HG02588 (cell line): ENCODE data around the gene BTBD9.

ENCODE experiments used
- ATAC-seq: cut with Tn5 transposase; IDR thresholded peaks from one replicate; pipeline ENCODE4 v1.9.1; 2021; ENCODE audit warnings: mild to moderate bottlenecking, moderate library complexity; ENCODE audit not compliant: unreplicated experiment

The BTBD9 gene

DNA sequence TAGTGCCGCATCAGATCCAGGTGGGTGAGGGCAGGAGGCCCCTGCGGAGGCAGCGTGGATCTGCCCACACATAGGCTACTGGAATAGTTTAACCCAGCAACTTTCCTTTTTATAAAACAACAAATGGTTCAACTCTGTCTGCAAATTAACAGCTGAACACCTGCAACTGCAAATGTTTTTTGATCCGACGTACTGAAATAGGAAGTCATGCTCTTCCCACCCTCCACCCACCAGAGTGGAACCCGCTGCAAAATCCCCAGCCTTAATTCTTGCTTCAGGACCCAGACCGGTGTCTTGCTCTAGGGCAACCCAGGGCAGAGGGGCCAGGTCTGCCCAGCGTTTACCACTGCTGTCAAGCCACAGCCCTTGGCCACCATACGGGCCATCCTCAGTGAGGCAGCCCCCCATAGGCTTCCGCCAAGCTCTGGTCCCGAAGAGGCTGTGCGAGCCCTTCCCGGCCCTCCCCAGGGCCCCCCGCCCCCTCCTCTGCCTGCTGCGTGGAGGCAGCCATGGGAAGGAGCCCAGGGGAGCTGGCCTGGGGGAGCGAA, 485.9 kb downstream of the BTBD9 start:
- no peak for ATAC-seq

DNA sequence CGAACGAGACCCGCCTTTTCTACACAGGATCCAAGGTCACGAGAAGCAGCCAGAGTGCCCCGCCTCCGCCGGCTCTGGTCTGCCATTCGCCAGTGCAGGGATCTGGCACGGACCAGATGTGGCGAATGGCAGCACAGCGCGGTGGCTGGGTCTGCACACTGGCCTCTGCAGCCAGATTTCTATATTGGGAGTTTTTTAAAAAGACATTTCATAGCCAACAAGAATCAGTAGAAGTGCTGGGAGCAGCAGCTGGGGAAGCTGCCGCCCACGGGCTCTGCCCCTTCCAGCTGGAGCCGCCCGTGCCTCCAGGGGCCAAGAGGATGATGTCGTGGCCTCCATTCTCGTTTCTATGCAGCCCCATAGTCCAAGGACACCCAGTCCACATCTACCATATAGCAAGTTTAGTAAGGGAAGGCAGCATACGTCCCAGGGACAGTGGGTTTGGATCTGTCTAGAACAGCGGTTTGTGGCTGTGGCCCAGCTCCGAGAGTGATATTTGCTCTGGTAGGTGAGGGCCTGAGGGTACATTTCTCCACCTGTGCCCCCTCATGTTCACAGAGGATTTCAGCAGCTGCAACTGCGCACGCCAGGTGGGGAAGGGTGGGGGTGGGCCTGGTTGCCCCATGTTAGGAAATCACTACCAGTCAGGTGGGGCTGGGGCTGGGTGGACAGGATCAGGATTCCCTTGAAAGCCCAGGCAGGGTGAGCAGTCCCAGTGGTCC, 486.5 kb downstream of the BTBD9 start:
- no peak for ATAC-seq

DNA sequence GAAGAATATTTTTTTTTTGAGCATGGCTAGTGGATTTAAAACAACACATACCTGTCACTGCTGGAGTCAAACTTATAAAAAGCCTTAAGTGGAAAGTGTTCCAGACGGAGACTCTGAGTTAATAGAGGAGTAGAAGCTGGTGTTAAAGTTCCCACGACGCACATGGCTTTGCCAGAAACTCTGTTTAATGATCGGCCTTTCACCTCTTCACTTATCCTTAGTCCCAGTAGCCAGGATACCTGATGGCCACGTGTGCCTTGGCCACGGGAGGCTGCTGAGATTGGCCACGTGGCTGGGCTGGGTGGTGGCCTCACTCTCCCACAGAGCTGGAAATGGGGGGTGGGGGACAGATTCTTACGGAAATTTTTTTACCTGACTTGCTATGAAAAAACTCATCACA, 487.1 kb downstream of the BTBD9 start:
- no peak for ATAC-seq

DNA sequence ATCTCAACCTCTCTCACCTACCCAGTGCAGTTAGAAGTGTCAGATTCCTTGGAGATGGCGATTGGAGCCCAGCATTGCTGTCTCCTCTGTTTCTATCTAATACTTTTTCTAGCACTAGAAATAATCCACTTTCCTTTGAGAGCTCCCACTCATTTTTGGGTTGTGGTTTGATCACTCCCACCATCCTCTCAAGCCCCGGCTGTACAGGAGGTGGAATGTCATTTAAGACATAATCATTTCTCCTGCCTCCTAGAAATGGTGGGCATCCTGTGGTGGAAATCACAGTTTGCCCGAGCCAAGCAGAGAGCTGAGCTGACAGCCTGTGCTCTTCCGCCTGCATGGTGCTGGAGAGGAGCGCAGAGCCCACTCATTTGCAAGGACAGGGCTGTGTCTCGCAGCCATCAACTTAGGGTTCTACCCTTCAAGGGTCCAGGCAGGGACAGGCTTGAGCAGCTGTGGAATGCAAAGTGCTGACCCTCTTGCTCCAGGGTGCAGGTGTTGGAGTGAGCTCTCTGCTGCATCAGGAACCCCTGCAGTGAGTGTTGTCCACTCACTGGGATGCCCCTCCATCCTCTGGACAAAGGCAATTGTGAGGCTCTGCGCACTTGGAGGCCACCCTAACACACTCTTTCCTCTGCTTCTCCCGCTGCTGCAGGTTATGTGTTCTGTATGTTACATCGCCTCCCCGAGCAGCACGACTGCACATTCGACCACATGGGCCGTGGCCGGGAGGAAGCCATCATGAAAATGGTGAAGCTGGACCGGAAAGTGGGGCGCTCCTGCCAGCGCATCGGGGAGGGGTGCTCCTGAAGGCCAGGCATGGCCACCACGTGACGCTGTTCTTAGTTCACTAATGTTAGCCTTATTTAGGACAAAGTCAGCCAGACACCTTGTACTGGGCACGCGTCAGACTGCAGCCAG, 487.9 kb downstream of the BTBD9 start:
- no peak for ATAC-seq

DNA sequence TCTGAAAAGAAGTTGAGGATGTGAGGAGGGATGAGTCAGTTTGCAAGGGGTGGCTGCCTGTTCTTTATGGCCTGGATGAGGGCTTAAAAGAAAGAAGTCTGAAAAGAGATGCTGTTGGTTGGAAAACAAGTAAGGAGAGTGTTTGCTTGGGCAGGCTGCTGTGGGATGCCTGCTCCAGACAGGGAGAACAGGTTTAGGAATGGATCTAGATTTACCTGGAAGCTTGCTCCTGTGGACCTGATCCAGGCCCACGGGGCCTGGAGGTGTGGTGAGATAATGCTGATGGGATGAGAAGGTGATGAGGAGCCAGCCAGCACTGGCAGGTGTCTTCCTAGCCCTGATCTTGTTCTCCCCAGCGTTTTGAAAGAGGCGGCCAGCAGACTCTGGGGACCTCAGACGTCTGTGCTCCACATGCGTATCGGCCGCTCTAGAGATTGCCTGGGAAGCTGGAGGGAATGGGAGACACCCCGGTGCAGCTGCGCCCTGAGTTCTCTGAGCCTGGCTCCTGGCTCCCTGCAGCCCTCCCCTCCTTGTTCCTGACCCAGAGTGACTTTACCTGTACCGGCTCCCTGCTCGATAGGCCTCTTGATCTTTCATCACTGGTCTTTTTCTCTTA, 488.9 kb downstream of the BTBD9 start:
- no peak for ATAC-seq

DNA sequence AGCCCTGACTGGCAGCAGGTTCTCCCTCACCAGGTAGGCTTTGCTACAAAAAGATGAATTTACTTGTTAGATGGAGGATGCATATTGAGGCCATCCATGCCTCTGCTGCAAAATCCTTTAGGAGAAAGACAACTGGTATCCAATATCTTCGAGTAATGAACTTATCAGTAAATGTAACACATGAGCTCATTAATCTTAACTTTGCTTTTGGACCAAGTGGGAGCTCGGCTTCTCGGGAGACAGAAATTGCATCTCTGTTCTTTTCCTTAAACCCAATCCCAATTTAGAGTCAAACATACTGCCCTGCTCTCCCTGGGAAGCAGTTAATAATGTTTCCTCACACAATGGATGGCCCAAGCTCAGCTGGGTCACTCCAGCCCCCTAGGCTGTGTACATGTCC, 489.7 kb downstream of the BTBD9 start:
- no peak for ATAC-seq

DNA sequence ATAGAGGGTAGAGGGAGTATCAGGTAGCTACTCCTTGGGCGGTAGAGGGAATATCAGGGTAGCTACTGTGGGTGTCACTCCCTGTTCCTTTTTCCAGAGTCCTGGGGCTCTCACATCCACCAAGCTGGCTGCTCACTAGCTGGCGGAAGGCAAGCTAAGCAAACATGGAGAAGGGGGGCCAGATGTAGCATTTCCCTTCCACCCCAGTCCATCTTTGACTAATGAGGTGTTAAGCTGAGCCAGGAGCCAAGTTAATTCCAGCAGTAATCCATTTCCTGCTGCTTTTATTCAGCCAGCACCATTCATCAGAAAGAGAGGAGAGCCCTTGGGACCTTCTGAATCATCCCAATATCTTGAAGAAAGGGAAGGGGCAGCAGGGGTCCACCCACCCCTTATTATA, 490.2 kb downstream of the BTBD9 start:
- no peak for ATAC-seq

DNA sequence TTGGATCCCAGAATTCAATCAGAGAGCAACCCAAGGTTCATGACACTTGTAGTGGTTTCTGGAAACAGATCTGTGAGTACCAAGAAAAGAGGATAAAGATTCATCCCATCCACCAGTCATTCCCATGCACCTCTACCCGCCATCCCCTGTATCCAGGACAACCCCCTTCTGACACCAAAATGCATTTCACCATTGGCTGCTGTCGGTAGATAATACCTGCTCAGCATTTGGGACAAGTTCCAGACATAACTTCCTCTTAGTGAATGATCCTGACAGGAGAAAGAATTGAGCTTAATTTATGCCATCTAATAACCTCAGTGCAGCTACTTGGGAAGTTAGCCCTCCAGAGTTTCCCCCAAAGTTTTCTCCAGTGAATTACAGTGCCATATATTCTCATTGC, 491.1 kb downstream of the BTBD9 start:
- no peak for ATAC-seq

DNA sequence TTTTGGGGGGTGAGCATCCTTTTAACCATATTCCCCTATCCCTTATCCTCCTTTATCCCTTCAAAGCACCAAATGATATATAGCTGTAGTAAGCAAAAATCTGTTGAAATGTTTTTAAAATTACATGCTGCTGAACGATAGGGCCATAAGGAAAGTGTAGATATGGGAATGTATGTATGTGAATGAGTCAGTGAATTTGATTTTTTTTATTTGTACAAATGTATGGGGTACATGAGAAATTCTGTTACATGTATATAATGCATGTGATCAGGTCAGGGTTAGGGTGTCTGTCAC, 493.0 kb downstream of the BTBD9 start:
- ATAC-seq, result no peak

DNA sequence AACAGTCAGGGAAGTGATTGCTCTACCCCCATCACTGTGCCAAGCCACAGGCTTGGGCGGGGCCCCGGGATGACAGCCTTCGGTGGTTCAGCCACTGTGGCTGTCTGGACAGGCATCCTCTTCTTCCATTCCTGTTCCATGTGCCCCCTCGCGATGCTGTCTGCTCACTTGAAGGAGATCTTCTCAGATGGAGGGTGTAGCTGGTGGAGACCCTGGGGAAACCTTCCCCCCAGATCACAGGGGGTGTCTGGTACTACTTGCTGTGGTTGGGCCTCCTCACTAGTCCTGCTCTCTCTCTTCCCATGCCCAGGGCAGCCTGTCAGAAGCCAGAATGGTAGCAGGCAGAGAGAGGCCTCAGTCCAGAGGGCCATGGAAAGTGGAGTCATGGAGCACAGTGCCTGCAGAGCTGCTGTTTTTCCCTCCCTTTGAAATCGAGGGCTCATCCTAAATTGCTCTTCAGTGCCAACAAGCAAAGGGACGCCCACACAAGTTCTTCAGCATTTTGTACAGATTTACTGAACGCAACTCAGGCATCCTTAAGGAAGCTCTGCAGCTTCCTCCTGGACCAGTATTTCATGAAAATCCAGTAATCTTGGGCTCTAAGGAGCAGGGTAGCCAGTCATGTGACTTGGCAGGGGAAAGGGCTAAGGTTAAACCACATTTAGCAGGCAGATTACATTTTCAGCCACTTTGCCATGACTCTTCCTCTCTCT, 493.6 kb downstream of the BTBD9 start:
- ATAC-seq, result no peak

DNA sequence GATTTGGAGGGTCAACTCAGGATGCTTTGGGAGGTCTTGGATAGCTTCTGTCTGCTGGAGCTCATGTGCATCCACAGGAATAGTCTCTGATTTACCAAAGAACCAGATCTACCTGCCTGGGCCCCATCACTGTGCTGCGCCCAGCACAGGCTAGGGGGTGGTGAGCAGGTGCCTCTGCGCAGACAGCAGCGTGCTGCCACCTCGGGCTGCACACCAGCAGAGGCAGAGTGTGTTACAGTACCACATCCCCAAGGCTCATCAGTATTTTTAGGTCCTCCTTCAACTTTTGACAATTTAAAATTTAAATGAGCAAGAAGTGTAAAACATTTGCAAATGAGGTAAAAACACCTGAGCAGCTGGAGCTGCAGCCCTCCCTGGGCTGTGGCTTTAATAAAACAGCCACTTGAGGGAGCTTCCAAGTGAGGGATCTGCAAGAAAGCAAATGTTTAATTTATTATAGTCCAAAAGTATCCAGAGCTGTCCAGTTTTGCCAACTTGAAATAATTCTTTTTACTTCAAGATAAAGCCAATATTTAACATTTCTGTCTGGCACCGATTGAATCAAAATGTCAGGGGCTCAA, 495.3 kb downstream of the BTBD9 start:
- no peak for ATAC-seq

DNA sequence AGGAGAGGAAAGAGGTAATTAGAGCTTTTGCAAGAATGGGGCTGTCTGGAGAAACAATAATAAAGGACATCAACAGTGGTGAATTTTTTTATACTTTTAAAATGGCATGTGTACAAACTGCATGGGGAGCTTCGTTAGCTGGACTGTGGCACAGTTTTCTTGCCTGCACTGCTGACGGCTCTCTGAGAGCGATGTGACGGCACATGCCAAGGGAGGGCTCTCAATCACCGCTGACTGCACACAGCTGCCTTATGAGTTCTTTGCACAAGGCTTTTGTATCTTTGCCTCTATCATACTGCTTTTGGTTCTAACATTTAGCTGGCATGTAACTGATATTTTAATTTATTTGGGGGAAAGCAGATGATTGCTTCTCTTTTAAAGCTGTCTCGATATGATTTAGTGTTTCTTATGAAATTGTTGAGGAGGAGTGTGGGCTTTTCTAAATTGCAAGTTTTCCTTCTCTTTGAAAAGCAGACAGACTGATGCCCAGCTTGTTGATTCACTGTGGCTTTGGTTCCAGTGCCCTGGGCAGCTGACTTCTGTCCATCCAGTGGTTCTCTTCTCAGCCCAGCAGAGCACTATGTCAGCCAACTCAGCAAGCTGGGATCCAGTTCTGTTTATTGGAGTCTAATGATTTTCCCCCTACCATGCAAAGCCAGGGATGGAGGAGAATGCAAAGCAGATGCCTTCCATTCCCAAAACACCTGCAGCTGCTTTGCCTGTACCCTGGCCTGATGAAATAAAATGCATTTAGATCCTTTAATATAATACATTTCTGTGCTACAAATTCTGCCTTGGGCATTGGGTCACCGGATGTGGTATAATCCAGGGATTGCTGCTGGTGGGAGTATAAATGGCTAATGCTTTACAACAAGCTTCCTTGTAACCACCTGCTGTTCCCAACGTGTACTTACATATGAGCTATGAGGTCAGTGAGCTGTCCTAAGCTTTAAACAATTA, 496.3 kb downstream of the BTBD9 start:
- ATAC-seq, result no peak

DNA sequence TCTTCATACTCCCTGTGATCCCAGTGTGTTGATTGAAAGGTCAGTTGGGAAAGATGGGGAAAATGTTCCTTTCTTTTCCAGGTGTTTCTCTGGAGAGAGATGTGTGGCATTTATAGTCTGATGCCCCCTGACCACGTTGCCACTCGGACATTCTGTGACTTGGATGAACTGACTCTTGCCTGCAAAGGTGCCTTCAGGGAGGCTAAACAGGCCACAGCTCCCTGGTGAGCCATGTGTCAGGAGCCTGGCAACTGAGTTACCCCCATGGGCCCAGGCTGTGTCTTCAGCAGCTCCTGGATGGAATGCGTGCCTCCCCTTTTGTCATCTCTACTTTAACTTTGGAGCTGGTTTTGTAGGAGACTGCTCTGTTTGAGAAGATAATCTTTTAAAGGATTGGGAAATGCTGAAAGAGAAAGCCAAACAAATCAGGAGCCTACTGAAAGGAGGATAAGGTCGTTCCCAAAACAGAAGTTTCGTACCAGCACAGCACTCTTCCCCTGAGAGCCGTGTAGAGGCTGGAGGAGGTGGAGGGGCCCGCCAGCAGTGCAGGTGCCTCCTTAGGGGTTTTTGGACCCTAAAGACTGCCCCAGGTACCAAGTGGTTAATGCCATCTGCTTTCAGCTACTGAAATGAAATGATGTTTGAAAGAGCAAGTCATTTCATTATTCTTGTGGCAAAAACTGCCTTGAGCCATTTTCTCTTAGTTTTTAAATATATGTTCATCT, 497.4 kb downstream of the BTBD9 start:
- no peak for ATAC-seq

DNA sequence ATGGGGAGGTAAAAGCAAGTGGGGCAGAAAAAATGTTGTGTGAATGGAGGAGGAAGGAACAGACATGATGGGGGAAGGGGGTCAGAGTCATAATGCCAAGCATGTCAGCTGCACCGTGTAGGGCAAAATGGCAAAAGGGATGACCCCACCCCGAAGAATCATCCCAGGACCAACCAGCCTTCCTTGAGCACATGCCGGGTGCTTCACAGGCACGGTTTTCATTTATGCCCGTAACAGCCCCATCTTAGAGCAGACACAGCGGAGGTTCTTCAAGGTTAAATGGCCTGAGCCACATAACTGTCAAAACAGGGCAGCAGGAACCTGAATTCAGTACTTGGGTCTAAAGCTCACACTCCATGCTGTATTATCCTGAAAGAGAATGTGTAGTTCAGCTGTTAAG, 498.0 kb downstream of the BTBD9 start:
- no peak for ATAC-seq

DNA sequence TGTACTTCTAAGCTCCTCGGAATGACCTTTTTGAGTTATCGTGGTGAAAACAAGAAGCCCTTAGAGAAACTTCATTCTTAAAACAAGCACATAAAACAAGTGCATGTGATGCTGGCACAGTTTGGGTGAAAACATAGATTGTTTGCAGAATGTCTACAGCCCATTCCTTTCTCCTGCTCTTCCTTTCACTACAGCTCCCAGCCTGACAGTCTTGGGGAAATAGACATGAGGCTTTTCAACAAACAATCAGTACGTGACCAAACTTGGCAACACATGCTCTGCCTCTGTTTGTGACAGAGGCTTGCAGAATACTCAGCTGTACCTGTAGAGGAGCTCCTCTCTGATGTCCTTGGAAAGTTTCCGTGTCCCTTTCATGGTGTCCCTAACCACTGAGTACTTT, 498.6 kb downstream of the BTBD9 start:
- ATAC-seq, result no peak

DNA sequence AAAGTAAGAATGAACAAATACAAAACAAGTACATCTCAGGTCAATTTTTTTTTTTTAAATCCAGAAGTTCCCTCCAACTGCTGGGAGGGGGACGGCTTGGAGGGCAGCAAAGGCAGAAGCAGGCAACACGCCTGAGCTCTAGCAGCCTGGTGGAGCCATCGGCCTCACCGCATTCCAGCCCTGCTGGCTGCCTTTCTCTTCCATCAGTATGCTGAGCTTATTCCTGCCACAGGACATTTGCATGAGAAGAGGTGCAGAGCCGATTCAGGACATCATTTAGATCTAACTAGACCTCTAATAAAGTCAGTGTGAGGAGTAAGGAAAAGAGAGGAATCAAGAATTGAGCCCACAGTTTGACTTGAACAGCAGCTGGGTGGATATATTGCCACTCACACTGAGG, 501.4 kb downstream of the BTBD9 start:
- no peak for ATAC-seq

DNA sequence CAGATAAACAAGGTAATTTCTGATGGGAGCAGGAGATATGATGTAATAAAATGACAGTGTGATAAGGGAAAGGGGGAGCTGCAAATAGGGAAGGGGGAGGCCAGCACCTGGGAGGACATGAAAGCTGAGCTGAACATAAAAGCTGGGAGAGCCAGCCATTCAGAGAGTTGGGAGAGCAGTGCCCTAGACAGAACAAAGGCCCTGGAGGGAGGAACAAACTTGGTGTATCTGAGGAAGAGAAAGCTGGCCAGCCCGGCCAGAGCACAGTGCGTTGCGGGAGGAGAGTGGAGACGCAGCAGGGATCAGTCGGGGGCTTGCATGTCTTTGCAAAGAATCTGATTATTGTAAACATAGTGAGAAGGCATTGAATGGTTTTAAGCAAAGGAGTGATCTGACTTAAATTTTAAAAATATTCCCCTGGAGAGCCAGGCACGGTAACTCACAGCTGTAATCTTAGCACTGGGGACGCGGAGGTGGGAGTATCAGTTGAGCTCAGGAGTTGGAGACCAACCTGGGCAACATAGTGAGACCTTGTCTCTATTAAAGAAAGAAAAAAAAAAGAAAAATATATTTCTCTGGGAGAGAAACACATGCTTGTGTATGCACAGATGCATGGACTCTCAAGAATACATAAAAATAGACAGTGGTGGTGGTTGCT, 502.0 kb downstream of the BTBD9 start:
- no peak for ATAC-seq

DNA sequence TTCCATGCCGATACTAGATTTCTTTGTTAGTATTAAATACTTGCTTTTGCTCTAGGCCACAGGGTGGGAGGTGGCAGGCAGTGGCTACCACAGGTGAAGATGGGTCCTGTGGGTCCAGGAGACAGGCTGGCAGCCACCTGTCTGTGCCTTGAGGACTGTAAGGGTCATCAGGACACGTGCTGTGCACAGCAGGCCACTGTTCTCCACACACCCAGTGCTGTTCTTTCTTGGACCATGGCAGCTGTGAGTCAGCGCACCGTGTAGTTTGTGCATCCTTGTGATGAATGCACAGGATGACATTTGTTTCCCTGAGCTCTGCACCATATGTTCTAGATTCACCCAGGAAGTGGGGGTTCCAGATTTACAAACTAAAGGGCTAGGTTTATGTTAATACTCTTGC, 503.2 kb downstream of the BTBD9 start:
- ATAC-seq, result no peak

DNA sequence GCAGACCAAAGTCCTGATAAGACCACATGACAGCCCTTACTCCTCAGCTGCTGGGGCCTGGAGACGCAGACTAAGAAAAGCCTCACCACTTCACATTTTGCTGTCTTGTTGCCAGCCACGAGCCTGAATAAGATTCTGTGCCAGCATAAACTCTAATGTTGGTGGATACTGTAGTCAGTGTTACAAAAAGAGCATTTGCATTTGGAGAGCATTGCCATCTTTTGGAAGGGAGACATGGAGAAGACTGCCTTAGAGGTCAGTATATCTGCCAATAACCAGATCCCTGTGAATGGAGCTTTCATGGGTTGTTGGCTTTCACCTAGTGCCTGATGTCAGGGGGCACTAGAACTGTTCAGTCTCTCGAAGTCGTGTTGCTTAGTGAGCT, 505.0 kb downstream of the BTBD9 start:
- no peak for ATAC-seq
